Brain microvascular endothelial cell (primary cell): ENCODE measurements around the gene C2orf49.

Experiments
- DNase-seq: peaks from one replicate; pipeline ENCODE4 v3.0.0-alpha.2; 2020
- H3K27ac ChIP-seq: fragments of 250-450 bp; sonication (Bioruptor Pico); 2 replicates; pipeline ENCODE4 v1.5.1; 2020; ENCODE audit warnings: mild to moderate bottlenecking, moderate library complexity
- H3K27me3 ChIP-seq: fragments of 250-450 bp; sonication (Bioruptor Pico); replicated peaks from 2 replicates; pipeline ENCODE4 v1.5.1; 2020; ENCODE audit warnings: mild to moderate bottlenecking
- H3K36me3 ChIP-seq: fragments of 250-450 bp; sonication (Bioruptor Pico); replicated peaks from 2 replicates; pipeline ENCODE4 v1.5.1; 2020; ENCODE audit warnings: mild to moderate bottlenecking
- H3K4me3 ChIP-seq: 2 replicates; pipeline ENCODE4 v1.5.1; 2011; ENCODE audit warnings: low read depth, mild to moderate bottlenecking, control low read depth, low read length, moderate library complexity
- in situ Hi-C: cut with HindIII; loops from 2 replicates; pipeline ENCODE4 v1.10.0; 2017; ENCODE audit warnings: low sequenced_read_pairs, low pct_ligation_motif_present
- TF ChIP-seq, protein P1 (sequence below): IDR thresholded peaks from 2 replicates; pipeline ENCODE4 v1.5.1; 2011; ENCODE audit warnings: low read depth, mild to moderate bottlenecking, moderate library complexity, low read length, control low read depth, inconsistent platforms; ENCODE audit errors: missing control alignments

C2orf49 gene

DNA sequence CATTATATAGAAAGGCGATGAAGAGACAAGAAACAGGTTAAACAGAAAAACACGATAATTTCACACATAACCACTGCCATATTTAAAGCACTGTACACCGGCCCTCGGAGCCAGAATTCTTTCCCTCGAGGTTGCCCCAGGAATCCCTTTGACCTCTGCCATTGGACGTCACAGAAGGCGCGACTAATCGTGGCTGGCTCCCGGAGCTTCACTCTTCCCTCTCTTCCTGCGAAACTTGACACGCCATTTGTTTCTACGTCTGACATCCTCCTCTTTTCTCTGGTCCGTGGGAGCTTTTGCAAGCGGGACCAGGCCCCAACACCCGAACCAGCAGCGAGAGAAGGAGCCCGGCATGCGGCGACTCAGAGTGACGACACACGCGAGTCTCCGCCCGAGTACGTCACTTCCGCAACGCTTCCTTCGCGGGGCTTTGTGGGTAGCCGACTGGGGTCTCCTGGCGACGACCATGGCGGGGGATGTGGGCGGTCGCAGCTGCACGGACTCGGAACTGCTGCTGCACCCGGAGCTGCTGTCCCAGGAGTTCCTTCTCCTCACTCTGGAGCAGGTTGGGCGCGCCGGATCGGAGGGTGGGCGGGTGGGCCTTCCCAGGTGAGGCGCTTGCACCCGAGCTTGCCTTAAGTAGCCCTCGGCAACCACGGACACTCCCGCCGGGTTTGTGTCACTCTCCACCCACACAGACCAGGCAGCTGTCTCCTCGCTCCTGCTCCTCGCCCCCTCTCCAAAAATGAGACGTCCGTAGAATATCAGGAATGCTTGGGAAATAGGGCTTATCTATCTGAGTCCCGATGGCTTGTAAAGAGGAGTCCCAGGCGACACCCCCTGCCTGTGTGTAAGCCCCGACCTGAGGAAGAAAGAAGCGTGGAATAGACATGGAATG is at the start of gene C2orf49:
Gene C2orf49, plus strand, starts transcription at position 419 of the 898 bp plus-strand sequence. Its CDS starts 48 bp downstream, at position 467.
- in situ Hi-C loops = no loop called here
- peak within 1 kb of the TSS; percentile 100 for H3K27ac ChIP-seq
- DNase-seq = peak; percentile 80
- H3K36me3 ChIP-seq = peaks cover 16% of the 10 kb centered on the region
- TF ChIP-seq, protein P1, sequence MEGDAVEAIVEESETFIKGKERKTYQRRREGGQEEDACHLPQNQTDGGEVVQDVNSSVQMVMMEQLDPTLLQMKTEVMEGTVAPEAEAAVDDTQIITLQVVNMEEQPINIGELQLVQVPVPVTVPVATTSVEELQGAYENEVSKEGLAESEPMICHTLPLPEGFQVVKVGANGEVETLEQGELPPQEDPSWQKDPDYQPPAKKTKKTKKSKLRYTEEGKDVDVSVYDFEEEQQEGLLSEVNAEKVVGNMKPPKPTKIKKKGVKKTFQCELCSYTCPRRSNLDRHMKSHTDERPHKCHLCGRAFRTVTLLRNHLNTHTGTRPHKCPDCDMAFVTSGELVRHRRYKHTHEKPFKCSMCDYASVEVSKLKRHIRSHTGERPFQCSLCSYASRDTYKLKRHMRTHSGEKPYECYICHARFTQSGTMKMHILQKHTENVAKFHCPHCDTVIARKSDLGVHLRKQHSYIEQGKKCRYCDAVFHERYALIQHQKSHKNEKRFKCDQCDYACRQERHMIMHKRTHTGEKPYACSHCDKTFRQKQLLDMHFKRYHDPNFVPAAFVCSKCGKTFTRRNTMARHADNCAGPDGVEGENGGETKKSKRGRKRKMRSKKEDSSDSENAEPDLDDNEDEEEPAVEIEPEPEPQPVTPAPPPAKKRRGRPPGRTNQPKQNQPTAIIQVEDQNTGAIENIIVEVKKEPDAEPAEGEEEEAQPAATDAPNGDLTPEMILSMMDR = no peak
- peak within 1 kb of the TSS; percentile 88 for H3K4me3 ChIP-seq
- no peaks in the 10 kb centered on the region for H3K27me3 ChIP-seq

DNA sequence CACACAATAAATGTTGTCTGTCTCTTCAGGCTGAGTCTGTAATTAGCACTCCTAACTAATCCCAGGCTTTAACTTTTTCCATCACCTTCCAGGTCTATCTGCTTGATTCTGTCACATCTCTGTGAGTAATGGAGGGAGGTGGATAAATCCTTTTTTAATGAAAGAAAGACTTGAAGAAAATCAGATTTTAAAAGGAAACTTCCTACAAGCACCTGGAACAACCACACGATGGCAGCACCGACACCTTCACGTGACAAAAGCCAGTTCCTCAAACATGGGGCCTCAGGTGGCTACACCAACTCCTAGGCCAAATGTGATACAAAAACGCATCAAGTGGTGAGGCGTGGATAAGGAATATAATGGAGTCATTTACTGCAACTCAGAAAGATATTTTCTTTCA is 49.6 kb upstream of the C2orf49 start:
- in situ Hi-C loops = no loop called here
- no peaks in the 10 kb centered on the region for H3K27me3 ChIP-seq
- no peak overlapping the region for H3K4me3 ChIP-seq
- peaks cover 13% of the 10 kb centered on the region for H3K36me3 ChIP-seq
- TF ChIP-seq, protein P1 = peak; percentile 73
- no peak overlapping the region for H3K27ac ChIP-seq
- peak; percentile 30 for DNase-seq

DNA sequence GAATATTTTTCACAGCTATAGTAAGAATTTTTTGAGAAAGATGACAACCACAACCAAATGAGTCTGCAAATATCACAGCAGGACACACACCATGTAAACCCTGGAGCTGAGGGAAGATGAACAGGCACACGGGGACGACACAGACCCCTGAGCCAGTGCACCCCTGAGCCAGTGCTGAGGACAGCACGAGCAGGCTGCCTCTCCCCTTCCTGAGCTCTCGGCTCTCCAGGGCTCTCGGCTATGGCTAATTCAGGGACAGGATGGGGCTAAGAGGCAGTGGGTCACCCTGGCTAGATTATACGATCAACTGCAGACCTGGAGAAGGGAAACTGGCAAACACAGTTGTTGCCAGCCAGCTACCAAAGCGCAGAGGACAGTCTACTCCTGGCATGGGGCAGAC is 49.2 kb upstream of the C2orf49 start:
- in situ Hi-C loops = no loop called here
- Histone ChIP-seq H3K27me3 (no peaks in the 10 kb centered on the region), H3K27ac (no peak overlapping the region), H3K36me3 (peaks cover 13% of the 10 kb centered on the region), H3K4me3 (no peak overlapping the region)
- TF ChIP-seq, protein P1 = no peak
- no peak for DNase-seq

DNA sequence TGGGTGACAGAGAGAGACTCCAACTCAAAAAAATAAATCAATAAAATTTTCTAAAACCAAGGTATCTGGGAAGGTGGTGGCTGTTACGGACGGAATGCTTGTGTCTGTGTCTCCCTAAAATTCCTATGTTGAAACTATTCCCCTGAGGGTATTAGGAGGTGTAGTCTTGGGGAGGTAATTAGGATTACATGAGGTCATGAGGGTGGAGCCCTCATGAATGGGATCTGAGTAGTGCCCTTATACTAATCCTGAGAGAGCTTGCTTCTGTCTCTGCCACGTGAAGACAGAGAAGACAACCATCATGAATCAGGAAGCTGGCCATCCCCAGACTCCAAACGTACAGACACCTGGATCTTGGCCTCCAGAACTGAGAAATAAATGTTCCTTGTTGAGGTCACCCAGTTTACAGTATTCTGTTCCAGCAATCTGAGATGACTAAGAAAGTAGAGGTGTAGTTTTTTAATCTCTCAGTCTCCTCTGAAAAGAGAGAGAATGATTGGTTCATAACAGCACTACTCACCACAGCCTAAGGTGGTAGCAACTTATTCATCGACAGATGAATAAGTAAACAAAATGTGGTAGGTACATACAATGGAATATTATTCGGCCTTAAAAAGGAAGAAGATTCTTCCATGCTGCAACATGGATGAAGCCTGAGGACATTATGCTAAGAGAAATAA is 46.2 kb upstream of the C2orf49 start:
- Histone ChIP-seq H3K36me3 (peaks cover 10% of the 10 kb centered on the region), H3K27ac (no peak overlapping the region), H3K27me3 (no peaks in the 10 kb centered on the region), H3K4me3 (no peak overlapping the region)
- in situ Hi-C loops = no loop called here
- TF ChIP-seq, protein P1 = no peak
- DNase-seq = no peak

DNA sequence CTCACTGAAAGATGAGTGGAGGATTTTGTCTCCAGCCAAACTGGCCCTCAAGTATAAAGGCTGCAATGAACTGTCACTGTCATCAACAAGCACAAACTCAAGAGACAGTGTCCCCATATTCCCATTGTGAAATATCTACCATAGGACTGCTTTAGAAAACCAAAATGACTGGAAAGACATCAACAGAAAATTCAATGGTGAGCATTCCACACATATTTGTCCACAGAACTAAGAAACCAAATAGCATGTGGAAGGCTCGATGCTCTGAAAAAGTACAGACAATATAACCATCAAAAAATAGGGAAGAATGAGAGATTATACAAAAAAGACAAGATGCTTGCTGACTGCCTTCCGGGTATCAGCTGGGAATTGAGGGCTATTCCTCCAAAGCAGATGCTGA is 45.4 kb upstream of the C2orf49 start:
- peaks cover 8% of the 10 kb centered on the region for H3K36me3 ChIP-seq
- DNase-seq = no peak

More for the DNA sequence above, 45.4 kb upstream of the C2orf49 start:
- in situ Hi-C loops = no loop called here
- Histone ChIP-seq H3K27ac (no peak overlapping the region), H3K27me3 (no peaks in the 10 kb centered on the region), H3K4me3 (no peak overlapping the region)
- TF ChIP-seq, protein P1 = no peak
